Activated CD8-positive, alpha-beta memory T cell treated with anti-CD3 and anti-CD28 coated beads for 36 hours (primary cell): ENCODE results near the gene TMEM101. TPM values are rescaled to one million over a fixed set of nuclear protein-coding genes. Genes with fewer than 3 reads are reported as not detected.
"Not testable (repeated sequence)": the region's sequence is repeated elsewhere in the genome, so short reads cannot be mapped to it uniquely, and the experiment has no call there.

Source experiments
- CTCF ChIA-PET: fragments of 350-600 bp; sonication (Branson Sonifier 250); formaldehyde crosslinking; loops from one replicate; lab custom pipeline; 2021; ENCODE audit warnings: antibody characterized with exemption; lab: Charles Lee
- POLR2A ChIA-PET: fragments of 350-600 bp; sonication (Branson Sonifier 250); formaldehyde crosslinking; loops from one replicate; lab custom pipeline; 2021; ENCODE audit warnings: antibody characterized with exemption; lab: Charles Lee
- total RNA-seq, 2 experiments: library from RNA; stranded (reverse); gene quantifications; one replicate each; pipeline ENCODE4 v1.2.3, GENCODE V29; 2021

The TMEM101 gene
- total RNA-seq, 2 experiments from 2014 or later: 29.5 to 31.0 TPM

DNA sequence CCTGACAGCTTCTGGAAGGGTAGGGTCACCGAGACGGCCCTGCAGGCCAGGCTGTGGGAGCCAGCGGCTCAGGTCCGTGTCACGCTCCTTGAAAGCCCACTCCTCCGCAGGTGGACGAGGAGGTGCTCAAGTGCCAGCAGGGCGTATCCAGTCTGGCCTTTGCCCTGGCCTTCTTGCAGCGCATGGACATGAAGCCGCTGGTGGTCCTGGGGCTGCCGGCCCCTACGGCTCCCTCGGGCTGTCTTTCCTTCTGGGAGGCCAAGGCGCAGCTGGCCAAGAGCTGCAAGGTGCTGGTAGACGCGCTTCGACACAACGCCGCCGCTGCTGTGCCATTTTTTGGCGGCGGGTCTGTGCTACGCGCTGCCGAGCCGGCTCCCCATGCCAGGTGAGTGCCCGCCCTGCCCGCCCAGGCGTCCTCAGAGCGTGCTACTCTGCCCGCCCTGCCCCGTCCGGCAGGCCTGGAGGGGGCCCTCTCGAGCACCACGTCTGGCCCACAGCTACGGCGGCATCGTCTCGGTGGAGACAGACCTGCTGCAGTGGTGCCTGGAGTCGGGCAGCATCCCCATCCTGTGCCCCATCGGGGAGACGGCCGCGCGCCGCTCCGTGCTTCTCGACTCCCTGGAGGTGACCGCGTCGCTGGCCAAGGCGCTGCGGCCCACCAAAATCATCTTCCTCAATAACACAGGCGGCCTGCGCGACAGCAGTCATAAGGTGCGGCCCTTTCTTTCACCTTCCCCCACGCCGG, 9.1 kb downstream of the TMEM101 start:
- POLR2A ChIA-PET: interaction anchor here (0.6 kb wide), 3 partner anchors 11 to 77 kb away, joined by 3 read pairs; no protein-coding TSS in a partner anchor
- CTCF ChIA-PET: interaction anchor here (0.6 to 1.7 kb wide), 2 partner anchors 126 to 349 kb away, joined by 4 read pairs; no protein-coding TSS in a partner anchor

- CTCF ChIA-PET: interaction anchor here (0.6 to 1.7 kb wide), 3 partner anchors 119 to 348 kb away, joined by 3 to 4 read pairs (median 4); partner anchors contain the start of gene HDAC5
- POLR2A ChIA-PET: no interaction called here
Measured at GRCh38 chr17:44004761-44005526, 9.8 kb downstream of the TMEM101 start.

- ChIA-PET CTCF (interaction anchor here (0.6 to 1.7 kb wide), 5 partner anchors 9 to 124 kb away, joined by 3 to 4 read pairs (median 3); partner anchors contain the start of genes HDAC5 and TMEM101), POLR2A (interaction anchor here (1.1 kb wide), 1 partner anchor 65 kb away, joined by 5 read pairs; no protein-coding TSS in a partner anchor)
Measured at GRCh38 chr17:44004077-44004760, 10.5 kb downstream of the TMEM101 start, which contains the start of gene NAGS. Gene NAGS (plus strand): TSS chr17:44004622. CDS start chr17:44004664, 42 bp downstream.

DNA sequence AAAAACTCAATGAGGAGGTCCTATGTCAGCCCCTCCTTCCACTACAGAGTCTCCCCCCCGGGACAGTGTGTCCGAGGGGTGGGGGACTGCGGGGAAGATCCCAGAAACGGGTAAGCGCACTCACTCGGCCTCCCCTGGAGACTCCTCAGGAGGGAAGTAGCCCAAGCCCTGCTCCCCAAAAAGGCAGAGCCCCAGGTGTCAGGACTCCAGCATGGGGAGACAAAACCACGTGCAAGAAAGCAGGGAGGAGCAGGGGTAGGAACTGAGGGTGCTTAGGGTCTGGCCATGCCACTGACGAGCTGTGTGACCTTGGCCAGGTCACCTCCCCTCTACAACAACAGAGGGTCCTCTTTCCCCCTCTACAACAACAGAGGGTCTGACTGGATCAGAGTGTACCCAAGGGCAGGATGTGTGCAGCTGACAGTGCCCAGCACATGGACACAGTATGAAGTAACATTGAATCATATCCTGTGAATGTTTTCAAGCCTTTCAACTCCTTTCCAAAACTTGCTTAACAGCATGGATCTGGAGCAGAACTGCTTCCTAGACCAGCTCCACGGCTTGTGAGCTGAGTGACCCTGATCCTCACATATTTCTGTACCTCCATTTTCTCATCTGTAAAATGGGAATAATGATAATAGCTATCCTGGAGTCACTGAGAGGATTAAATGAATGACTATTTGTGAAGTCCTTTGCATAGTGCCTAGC, 12.5 kb downstream of the TMEM101 start:
- POLR2A ChIA-PET: no interaction called here
- CTCF ChIA-PET: interaction anchor here (1.1 kb wide), 1 partner anchor 9 kb away, joined by 3 read pairs; no protein-coding TSS in a partner anchor

- CTCF ChIA-PET: no interaction called here
- POLR2A ChIA-PET: no interaction called here
Measured at GRCh38 chr17:44001461-44001920, 13.3 kb downstream of the TMEM101 start.

- ChIA-PET POLR2A (no interaction called here), CTCF (no interaction called here)
Measured at GRCh38 chr17:44000871-44001460, 13.8 kb downstream of the TMEM101 start.

GRCh38 chr17:44000141-44000860, 14.5 kb downstream of the TMEM101 start:
- POLR2A ChIA-PET: no interaction called here
- CTCF ChIA-PET: interaction anchor here (0.9 kb wide), 1 partner anchor 57 kb away, joined by 3 read pairs; no protein-coding TSS in a partner anchor

DNA sequence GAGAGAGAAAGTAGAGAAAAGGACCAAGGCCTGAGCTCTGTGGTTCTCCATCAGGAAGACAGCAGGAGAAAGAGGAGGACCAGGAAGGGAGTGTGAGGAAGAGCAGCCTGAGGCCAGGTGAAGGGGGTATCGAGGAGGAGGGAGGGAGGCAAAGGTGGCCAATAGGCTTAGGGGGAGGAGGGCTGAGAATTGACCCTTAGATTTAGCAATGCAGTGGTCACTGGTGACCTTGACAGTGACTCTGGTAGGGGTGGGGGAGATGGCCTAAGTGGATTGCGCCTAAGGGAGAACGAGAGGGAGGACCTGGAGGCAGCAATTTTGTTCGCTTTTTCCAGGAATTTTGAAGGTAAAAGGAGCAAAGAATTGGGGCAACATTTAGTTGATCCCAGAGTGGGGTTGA, 15.7 kb downstream of the TMEM101 start:
- POLR2A ChIA-PET: interaction anchor here (0.6 kb wide), 1 partner anchor 73 kb away, joined by 3 read pairs; no protein-coding TSS in a partner anchor
- CTCF ChIA-PET: interaction anchor here (0.9 kb wide), 1 partner anchor 42 kb away, joined by 3 read pairs; no protein-coding TSS in a partner anchor

DNA sequence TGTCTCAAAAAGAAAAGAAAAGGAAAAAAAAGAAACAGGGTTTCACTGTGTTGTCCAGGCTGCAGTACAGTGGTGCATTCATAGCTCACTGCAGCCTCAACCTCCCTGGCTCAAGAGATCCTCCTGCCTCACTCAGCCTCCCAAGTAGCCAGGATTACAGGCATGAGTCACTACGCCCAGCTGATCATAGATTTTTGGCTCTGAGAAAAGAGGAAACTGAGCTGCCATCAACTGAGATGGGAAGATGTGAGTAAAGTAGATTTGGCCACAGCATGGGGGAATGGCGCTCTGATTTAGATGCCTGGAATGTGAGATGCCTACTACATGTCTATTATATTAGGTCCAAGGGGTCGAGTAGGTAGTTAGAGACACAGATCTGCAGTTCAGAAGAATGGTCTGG, 16.2 kb downstream of the TMEM101 start:
- ChIA-PET POLR2A (no interaction called here), CTCF (interaction anchor here (0.6 to 0.9 kb wide), 2 partner anchors 43 to 64 kb away, joined by 3 to 4 read pairs; no protein-coding TSS in a partner anchor)

GRCh38 chr17:43997180-43997579, 17.6 kb downstream of the TMEM101 start:
- POLR2A ChIA-PET: not testable (repeated sequence)

GRCh38 chr17:43995150-43995471, 19.7 kb downstream of the TMEM101 start:
- POLR2A ChIA-PET: no interaction called here

More at GRCh38 chr17:43997180-43997579, 17.6 kb downstream of the TMEM101 start:
- CTCF ChIA-PET: interaction anchor here (0.5 to 2.7 kb wide), 4 partner anchors 44 to 1008 kb away, joined by 3 to 11 read pairs (median 3); no protein-coding TSS in a partner anchor

DNA sequence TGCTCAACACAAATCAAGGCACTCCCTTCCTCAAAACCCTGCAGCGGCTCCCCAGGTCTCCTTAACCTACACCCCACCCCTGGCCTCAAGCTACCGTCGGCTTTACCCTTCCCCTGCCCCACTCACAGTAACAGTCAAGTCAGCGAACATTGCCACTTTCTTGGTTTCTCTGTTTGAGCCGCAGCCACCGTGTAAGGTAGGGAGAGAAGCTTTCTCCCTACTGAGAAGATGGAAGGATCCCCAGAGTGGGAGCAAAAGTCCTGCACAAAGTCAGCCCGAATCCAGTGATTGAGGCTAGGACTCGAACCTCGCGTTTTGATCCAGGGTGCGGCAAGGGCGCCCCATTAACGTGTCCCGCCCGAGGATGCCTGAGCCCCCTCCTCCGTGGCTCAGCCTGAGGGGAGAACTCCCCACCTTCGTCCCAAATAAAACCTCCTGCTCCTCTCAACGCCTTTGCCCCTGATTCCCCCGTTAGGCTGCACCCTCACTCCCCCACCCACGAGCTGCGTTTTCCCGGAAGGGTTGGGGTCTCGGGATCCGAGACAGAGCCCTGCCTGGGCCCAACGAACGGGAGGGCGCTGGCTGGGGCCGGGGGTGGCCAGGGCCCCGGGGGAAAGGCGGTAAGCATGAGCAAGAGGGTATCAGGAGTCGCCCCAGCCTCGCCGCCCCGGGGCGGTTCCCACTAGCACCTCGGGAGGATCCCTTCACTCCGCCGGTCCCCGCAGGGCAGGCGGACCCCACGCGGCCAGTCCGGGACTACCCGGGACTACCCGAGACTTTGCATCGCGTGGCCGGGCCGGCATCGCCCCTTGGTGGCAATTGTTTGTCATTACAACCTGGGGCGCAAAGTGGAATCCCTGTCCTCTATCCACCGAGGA, 20.3 kb downstream of the TMEM101 start:
- ChIA-PET CTCF (interaction anchor here (1.0 to 2.1 kb wide), 6 partner anchors 10 to 51 kb away, joined by 3 to 10 read pairs (median 4); partner anchors contain the start of genes NAGS and TMEM101), POLR2A (no interaction called here)

More at GRCh38 chr17:43995150-43995471, 19.7 kb downstream of the TMEM101 start:
- CTCF ChIA-PET: interaction anchor here (1.2 to 2.7 kb wide), 4 partner anchors 9 to 117 kb away, joined by 3 to 11 read pairs (median 7); partner anchors contain the start of gene NAGS

GRCh38 chr17:43992641-43993040, 22.1 kb downstream of the TMEM101 start:
- ChIA-PET CTCF (interaction anchor here (2.3 kb wide), 1 partner anchor 114 kb away, joined by 6 read pairs; no protein-coding TSS in a partner anchor), POLR2A (no interaction called here)

- POLR2A ChIA-PET: no interaction called here
- CTCF ChIA-PET: interaction anchor here (0.6 to 1.0 kb wide), 3 partner anchors 44 to 186 kb away, joined by 3 read pairs; no protein-coding TSS in a partner anchor
Measured at GRCh38 chr17:43988301-43988700, 26.5 kb downstream of the TMEM101 start.

DNA sequence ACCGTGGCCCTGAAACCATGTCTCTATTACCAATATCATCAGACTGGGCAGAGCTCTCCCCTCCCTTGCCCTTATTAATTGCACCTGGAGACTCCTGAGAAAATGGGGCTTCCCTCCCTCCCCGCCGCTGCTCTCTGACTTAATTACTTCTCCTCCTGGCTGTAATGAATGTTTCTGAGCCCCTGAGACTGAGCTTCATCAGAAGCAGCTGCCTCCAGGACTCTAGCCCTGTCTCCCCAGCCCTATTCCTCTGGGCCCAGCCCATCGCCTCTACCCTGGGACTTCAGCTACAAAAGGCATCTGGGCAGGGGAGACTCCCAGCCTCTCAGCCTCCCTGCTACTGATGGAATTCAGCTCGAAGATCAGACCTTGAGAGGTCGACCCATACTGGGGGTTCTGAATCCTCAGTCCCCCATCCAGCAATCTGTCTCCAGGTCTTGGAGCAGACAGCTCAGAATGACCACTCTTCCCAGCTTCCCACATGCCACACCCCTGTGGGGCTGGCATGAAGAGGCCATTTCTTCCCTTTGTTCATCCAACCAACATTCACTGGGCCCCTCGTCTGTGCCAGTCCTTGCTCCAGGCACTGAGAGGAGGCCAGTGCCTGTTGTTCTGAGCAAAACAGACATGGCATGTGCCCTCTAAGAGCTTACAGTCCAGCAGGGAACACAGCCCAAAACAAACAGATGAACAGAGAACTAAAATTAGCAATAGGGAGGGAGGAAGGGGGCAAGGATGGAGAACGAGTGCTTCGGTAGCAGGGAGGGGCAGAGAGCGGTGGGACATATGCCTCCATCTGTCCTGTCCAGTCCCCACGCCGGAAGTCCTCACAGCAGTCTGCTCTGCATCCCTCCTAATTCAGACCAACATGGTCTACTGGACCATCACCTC, 27.4 kb downstream of the TMEM101 start:
- POLR2A ChIA-PET: no interaction called here
- CTCF ChIA-PET: interaction anchor here (1.0 kb wide), 1 partner anchor 43 kb away, joined by 3 read pairs; no protein-coding TSS in a partner anchor
